ENCODE measurements around the gene CCDC138. TPM values are rescaled to one million over a fixed set of nuclear protein-coding genes. Genes with fewer than 3 reads are reported as not detected.

Gene CCDC138
- total RNA-seq, 1 experiment from 2014 or later = 8.8 TPM

GRCh38 chr2:108825736-108826135 lies 39.2 kb downstream of the CCDC138 start:
- no peak for DNase-seq (ENCODE audit: low spot score)

- no peak for DNase-seq (ENCODE audit: low spot score)
Measured at GRCh38 chr2:108829578-108830310, 43.2 kb downstream of the CCDC138 start.

GRCh38 chr2:108833219-108833618 lies 46.6 kb downstream of the CCDC138 start:
- DNase-seq (ENCODE audit: low spot score) = peak; percentile 52

GRCh38 chr2:108834620-108835019 lies 48.0 kb downstream of the CCDC138 start:
- no peak for DNase-seq (ENCODE audit: low spot score)

DNA sequence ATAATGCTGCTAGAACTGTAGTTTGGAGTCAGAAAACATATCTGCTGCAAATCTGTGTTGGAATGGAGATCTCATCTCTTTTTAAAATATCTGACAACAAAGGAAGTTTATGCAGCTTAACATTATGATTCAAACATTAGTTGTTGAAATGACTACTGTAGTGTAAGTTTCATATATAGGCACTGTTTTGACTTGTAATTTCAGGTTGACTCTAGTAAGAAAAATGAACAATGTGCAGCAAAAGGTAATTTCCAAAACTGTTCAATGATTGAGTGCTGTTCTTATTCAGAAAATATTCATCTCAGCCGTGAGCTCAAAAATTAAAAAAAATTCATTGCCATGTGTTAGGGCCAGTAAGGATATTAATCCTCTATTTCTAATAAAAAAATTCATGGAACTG lies 48.5 kb downstream of the CCDC138 start:
- no peak for DNase-seq (ENCODE audit: low spot score)

DNA sequence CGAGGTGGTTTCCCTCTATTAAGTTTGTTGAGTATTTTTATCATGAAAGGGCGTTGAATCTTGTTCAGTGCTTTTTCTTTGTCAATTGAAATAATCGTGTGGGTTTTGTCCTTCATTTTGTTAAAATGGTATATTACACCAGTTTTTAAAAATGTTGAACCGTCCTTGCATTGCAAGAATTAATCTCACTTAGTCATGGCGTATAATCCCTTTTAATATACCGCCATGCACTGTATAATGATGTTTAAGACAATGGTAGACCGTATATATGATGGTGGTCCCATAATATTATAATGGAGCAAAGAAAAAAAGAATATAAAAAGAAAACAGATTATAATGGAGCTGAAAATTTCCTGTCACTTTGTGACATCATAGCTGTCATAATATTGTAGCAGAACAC lies 50.6 kb downstream of the CCDC138 start:
- no peak for DNase-seq (ENCODE audit: low spot score)

GRCh38 chr2:108841506-108841905 lies 54.9 kb downstream of the CCDC138 start:
- no peak for DNase-seq (ENCODE audit: low spot score)

DNA sequence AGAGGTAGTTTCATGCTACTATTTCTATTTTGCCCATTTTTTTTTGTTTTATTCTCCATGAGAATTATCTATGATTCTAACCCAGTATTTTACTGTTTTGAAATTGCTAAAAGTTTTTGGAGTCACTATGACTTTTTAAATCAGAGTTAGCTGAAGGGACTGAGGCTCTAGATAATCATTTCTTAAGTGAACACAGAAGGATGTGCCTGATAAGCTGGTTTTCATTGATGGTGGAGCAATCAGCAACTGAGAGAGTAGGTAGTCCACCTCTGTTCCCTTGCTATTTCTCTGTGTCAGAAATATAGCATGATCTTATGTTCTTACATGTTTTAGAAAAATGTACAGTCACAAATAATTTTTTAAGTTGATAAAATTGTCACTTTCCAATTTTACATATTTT lies 59.4 kb downstream of the CCDC138 start:
- DNase-seq (ENCODE audit: low spot score) = no peak

- no peak for DNase-seq (ENCODE audit: low spot score)
Measured at GRCh38 chr2:108847000-108847399, 60.4 kb downstream of the CCDC138 start.

GRCh38 chr2:108852375-108852774 lies 65.8 kb downstream of the CCDC138 start:
- DNase-seq (ENCODE audit: low spot score) = no peak

DNA sequence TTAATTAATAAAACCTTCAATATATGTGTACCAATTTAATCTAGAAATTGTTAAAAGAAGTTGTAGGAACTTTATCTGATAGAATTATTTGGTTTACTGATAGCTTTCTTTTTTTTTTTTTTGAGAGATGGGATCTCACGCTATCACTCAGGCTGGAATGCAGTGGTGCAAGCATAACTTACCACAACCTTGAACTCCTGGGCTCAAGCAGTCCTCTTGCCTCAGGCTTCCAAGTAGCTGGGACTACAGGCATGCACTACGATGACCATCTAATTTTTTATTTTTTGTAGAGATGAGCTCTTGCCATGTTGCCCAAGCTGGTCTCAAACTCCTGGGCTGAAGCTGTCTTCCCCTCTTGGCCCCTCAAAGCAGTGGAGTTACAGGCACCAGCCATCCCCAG lies 66.8 kb downstream of the CCDC138 start:
- DNase-seq (ENCODE audit: low spot score) = no peak

GRCh38 chr2:108854484-108854883 lies 67.9 kb downstream of the CCDC138 start:
- no peak for DNase-seq (ENCODE audit: low spot score)

DNA sequence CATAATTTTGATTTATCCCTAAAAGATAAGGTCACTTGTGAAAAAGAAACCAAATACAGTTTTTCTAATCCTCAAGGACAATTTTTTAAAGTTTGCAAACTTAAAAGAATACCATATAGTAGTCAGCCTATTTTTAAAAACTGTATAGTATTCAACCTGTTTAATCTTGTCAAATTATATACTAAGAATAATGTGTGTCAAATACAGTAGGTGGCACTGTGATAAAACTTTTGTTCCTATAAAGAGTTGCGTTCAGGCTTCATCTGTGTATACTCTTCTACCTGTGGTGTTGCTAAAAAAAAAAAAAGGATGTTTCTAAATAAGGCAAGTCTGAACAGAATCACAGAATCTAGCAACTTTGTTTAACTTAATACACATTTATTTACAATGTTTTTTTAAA lies 68.6 kb downstream of the CCDC138 start:
- peak; percentile 23 for DNase-seq (ENCODE audit: low spot score)

- no peak for DNase-seq (ENCODE audit: low spot score)
Measured at GRCh38 chr2:108858894-108859293, 72.3 kb downstream of the CCDC138 start.

DNA sequence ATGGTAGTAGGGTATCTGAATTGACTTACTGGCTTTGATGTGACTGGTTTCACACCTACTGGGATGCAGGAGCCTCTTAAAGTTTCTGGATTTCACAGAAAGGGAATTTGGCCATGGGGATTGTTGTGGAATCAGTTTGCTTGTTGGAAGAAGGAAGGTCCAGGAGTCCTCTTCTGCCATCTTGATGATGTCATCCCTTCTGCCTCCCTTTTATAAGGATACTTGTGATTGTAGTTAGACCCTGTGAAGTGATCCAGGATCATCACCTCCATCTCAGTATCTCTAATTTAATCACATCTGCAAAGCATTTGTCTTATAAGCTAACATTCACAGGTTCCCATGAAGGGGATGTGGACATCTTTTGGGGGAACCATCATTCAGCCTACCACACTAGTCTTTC lies 79.5 kb downstream of the CCDC138 start:
- DNase-seq (ENCODE audit: low spot score) = no peak

- no peak for DNase-seq (ENCODE audit: low spot score)
Measured at GRCh38 chr2:108868911-108869310, 82.3 kb downstream of the CCDC138 start.

GRCh38 chr2:108869542-108869941 lies 83.0 kb downstream of the CCDC138 start:
- DNase-seq (ENCODE audit: low spot score) = no peak

- no peak for DNase-seq (ENCODE audit: low spot score)
Measured at GRCh38 chr2:108870069-108870644, 83.6 kb downstream of the CCDC138 start.

DNA sequence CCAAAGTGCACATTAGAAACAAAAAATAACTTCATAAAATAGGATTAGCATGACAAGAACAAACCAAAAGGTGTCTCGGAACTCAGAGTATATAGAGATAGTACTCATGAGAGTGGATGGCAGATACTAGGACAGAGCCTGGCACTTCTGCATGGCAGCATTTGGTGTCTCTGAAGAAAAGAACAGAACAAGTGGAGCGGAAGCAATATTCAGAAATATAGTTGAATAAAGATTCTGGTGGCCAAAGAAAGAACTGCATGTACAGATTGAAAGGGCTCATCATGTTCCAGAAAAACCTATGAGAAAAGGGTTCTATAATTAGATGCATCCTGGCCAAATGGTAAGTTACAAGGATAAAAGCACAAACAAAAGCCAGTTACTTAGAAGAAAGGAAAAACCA lies 90.9 kb downstream of the CCDC138 start:
- DNase-seq (ENCODE audit: low spot score) = no peak

DNA sequence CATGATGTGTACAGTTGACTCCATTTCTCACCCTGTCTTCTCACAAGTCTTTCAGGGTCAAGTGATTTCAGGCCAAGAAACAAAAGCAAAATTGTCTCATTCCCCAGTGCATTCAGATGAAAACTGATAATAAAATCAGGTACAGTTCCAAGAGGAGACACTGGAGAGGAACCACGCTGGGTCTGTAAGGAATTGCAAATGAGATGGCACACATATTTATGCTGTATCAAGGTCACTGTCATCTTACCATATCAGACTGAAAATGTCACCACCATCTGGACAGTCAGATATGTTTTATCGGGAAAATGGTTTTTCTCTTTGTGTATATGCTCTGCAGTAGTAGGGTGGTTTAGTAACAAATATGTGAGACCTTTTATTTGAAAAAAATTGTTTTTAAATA lies 91.7 kb downstream of the CCDC138 start:
- no peak for DNase-seq (ENCODE audit: low spot score)

GRCh38 chr2:108884619-108885018 lies 98.0 kb downstream of the CCDC138 start:
- no peak for DNase-seq (ENCODE audit: low spot score)

DNA sequence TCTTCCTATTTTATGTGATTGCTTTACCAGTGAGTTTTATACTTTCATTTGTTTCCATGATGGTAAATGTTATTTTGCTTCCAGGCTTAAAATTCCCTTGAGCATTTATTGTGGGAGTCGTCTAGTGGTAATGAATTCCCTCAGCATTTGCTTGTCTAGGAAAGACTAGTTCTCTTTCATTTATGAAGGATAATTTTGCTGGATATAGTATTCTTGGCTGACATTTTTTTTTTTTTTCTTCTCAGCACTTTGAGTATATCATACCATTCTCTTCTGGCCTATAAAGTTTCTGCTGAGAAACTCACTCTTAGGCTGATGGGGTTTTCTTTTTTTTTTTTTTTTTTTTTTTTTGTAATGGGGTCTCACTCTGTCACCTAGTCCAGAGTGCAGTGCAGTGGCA lies 103.3 kb downstream of the CCDC138 start:
- DNase-seq (ENCODE audit: low spot score) = no peak

GRCh38 chr2:108893277-108893676 lies 106.7 kb downstream of the CCDC138 start:
- no peak for DNase-seq (ENCODE audit: low spot score)

DNA sequence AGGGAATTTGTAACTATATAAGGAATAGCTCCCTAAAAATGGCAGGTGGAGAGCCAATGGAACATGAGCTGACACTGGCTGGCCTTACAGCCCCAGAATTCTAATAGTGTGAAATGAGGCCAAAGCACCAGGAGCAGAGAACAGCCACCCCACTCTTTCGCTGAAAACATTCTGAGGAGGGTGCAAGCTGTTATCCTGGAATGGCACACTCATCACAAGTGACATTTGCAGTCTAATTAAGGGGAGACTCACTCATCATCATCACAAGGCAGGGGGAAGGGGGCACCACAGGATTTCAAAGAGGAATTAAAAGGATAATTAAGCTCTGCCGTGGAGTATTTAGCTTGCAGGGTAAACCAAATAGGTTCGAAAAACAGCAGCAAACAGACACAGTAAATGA lies 108.2 kb downstream of the CCDC138 start:
- no peak for DNase-seq (ENCODE audit: low spot score)

Measured in H4 (cell line).